HG02973 (cell line): ENCODE data around the gene SNX9.
"Not testable (repeated sequence)": the region's sequence is repeated elsewhere in the genome, so short reads cannot be mapped to it uniquely, and the experiment has no call there.

Experiments
- ATAC-seq: cut with Tn5 transposase; IDR thresholded peaks from one replicate; pipeline ENCODE4 v1.9.1; 2021; ENCODE audit warnings: moderate library complexity; ENCODE audit not compliant: unreplicated experiment

SNX9 gene

GRCh38 chr6:157911278-157911677 lies 88.2 kb downstream of the SNX9 start:
- ATAC-seq: no peak

- no peak for ATAC-seq
These were observed 88.7 kb downstream of the SNX9 start for GRCh38 chr6:157911786-157912185.

- no peak for ATAC-seq
These were observed 89.3 kb downstream of the SNX9 start for GRCh38 chr6:157912326-157912725.

GRCh38 chr6:157921685-157922367 lies 98.8 kb downstream of the SNX9 start:
- ATAC-seq: no peak

- ATAC-seq: no peak
These were observed 102.7 kb downstream of the SNX9 start for GRCh38 chr6:157925771-157926170.

- no peak for ATAC-seq
These were observed 104.0 kb downstream of the SNX9 start for GRCh38 chr6:157927011-157927410.

GRCh38 chr6:157928428-157928827 lies 105.4 kb downstream of the SNX9 start:
- ATAC-seq: no peak

GRCh38 chr6:157929076-157929475 lies 106.0 kb downstream of the SNX9 start:
- no peak for ATAC-seq

GRCh38 chr6:157929765-157930319 lies 106.8 kb downstream of the SNX9 start:
- ATAC-seq: no peak

- no peak for ATAC-seq
These were observed 112.7 kb downstream of the SNX9 start for GRCh38 chr6:157935786-157936185.

- no peak for ATAC-seq
These were observed 114.3 kb downstream of the SNX9 start for GRCh38 chr6:157937318-157937717.

GRCh38 chr6:157937916-157938315 lies 114.9 kb downstream of the SNX9 start:
- no peak for ATAC-seq

GRCh38 chr6:157940375-157941036 lies 117.5 kb downstream of the SNX9 start:
- ATAC-seq: not testable (repeated sequence)

GRCh38 chr6:157941101-157941863 lies 118.2 kb downstream of the SNX9 start:
- no peak for ATAC-seq

GRCh38 chr6:157942351-157942750 lies 119.3 kb downstream of the SNX9 start:
- ATAC-seq: no peak

- ATAC-seq: no peak
These were observed 120.4 kb downstream of the SNX9 start for GRCh38 chr6:157943249-157943963.

- no peak for ATAC-seq
These were observed 120.9 kb downstream of the SNX9 start for GRCh38 chr6:157943964-157944283.

- no peak for ATAC-seq
These were observed 122.2 kb downstream of the SNX9 start for GRCh38 chr6:157944983-157945931.

- no peak for ATAC-seq
These were observed 123.1 kb downstream of the SNX9 start for GRCh38 chr6:157946053-157946617.
